Tibial nerve (tissue), 4 donors: Measurements from ENCODE around the gene UCP3.

ENCODE experiments used
- CTCF ChIP-seq, 5 experiments: fragments of 200-600 bp in 3 of 5; fragments of 450-650 bp in 2 of 5; sonication (generic) in 3 of 5; IDR thresholded peaks; one replicate each; pipeline ENCODE4 v1.5.1; 2016 to 2019; ENCODE audit warnings: antibody characterized with exemption in 5 of 5, mild to moderate bottlenecking in 3 of 5, moderate library complexity in 2 of 5
- EP300 ChIP-seq, 2 donors: sonication (generic); formaldehyde crosslinking; IDR thresholded peaks; one replicate each; pipeline ENCODE4 v1.6.1; 2017; ENCODE audit warnings: antibody characterized with exemption in 2 of 2, mild to moderate bottlenecking in 1 of 2
- POLR2A ChIP-seq, 2 donors: fragments of 450-650 bp; IDR thresholded peaks; one replicate each; pipeline ENCODE4 v1.6.1; 2017; ENCODE audit warnings: antibody characterized with exemption in 2 of 2, mild to moderate bottlenecking in 2 of 2, moderate library complexity in 2 of 2

GRCh38 chr11:74004759-74005615, 3.9 kb downstream of the UCP3 start:
- TF ChIP-seq CTCF (IDR thresholded peaks at IDR 0.05) = no peak
- no peak for TF ChIP-seq EP300 (IDR thresholded peaks at IDR 0.05)
- no peak for TF ChIP-seq POLR2A (IDR thresholded peaks at IDR 0.05)
